Measurements from ENCODE around the gene ST6GALNAC4. TPM values are rescaled to one million over a fixed set of nuclear protein-coding genes. Genes with fewer than 3 reads are reported as not detected.

ST6GALNAC4 gene
- total RNA-seq, 1 experiment from 2014 or later: 25.7 TPM

DNA sequence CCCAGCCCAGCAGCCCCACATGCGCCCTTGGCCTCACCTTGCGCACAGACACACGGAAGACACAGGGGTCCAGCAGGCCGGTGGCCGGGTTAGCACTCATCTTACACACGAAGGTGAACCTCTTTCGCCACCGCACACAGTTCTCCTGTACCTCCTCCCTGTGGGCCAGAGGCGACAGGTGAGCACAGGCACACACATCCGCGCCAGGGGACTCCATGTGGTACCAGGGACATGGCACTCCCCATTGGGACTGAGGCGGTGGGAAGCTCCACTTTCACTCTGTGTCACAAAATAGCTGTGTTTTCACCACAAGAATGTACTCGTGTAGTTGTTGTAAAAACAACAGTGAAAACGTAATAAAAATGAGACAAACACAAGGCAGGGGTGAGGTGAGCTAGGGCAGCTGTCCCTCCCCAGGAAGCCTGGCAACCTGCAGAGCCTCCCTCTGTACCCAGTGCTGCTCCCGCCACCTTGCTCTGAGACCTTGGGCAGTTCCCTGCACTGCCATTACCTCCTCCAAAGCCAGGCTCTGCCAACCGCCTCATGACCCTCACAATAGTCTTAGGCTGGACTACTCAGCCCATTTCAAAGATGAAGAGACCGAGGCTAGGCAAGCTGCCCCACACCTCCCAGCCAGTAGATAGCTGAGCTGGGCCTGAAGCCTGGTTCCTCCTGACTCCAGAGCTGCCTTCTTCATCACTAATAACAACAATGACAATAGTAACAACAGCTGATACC, 37.1 kb upstream of the ST6GALNAC4 start (continued):
- TF ChIP-seq, protein P1, sequence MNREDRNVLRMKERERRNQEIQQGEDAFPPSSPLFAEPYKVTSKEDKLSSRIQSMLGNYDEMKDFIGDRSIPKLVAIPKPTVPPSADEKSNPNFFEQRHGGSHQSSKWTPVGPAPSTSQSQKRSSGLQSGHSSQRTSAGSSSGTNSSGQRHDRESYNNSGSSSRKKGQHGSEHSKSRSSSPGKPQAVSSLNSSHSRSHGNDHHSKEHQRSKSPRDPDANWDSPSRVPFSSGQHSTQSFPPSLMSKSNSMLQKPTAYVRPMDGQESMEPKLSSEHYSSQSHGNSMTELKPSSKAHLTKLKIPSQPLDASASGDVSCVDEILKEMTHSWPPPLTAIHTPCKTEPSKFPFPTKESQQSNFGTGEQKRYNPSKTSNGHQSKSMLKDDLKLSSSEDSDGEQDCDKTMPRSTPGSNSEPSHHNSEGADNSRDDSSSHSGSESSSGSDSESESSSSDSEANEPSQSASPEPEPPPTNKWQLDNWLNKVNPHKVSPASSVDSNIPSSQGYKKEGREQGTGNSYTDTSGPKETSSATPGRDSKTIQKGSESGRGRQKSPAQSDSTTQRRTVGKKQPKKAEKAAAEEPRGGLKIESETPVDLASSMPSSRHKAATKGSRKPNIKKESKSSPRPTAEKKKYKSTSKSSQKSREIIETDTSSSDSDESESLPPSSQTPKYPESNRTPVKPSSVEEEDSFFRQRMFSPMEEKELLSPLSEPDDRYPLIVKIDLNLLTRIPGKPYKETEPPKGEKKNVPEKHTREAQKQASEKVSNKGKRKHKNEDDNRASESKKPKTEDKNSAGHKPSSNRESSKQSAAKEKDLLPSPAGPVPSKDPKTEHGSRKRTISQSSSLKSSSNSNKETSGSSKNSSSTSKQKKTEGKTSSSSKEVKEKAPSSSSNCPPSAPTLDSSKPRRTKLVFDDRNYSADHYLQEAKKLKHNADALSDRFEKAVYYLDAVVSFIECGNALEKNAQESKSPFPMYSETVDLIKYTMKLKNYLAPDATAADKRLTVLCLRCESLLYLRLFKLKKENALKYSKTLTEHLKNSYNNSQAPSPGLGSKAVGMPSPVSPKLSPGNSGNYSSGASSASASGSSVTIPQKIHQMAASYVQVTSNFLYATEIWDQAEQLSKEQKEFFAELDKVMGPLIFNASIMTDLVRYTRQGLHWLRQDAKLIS (CRISPR knock-in tag; IDR thresholded peaks at IDR 0.05; ENCODE audit: borderline replicate concordance): no peak
- TF ChIP-seq ZNF671 (CRISPR knock-in tag; IDR thresholded peaks at IDR 0.05): no peak
- TF ChIP-seq ZNF423 (CRISPR knock-in tag; IDR thresholded peaks at IDR 0.05): no peak
- TF ChIP-seq OVOL2 (CRISPR knock-in tag; IDR thresholded peaks at IDR 0.05; ENCODE audit: borderline replicate concordance): no peak
- TF ChIP-seq PRRX2 (CRISPR knock-in tag; IDR thresholded peaks at IDR 0.05): no peak
- no peak for TF ChIP-seq CTCF (IDR thresholded peaks at IDR 0.05)

GRCh38 chr9:127953154-127953553, 36.3 kb upstream of the ST6GALNAC4 start:
- ATAC-seq (no peak), DNase-seq (ENCODE audit: low spot score) (no peak)
- H3K27ac Mint-ChIP-seq: no peak overlapping the region
- no peaks in the 10 kb centered on the region for H3K27me3 Mint-ChIP-seq (ENCODE audit: low read depth)
- H3K9me3 Mint-ChIP-seq: no peaks in the 10 kb centered on the region
- H3K4me3 Mint-ChIP-seq: no peak overlapping the region
- CTCF ChIA-PET: interaction anchor here (1.2 to 5.5 kb wide), 8 partner anchors 10 to 172 kb away, joined by 3 to 121 read pairs (median 16); partner anchors contain the start of gene NAIF1
- peaks cover 10% of the 10 kb centered on the region for H3K4me1 Mint-ChIP-seq
- H3K36me3 Mint-ChIP-seq: no peaks in the 10 kb centered on the region
- POLR2A ChIA-PET: no interaction called here
- TF ChIP-seq, protein P2, sequence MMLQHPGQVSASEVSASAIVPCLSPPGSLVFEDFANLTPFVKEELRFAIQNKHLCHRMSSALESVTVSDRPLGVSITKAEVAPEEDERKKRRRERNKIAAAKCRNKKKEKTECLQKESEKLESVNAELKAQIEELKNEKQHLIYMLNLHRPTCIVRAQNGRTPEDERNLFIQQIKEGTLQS (CRISPR knock-in tag; conservative IDR thresholded peaks at IDR 0.05): no peak
- no peak for TF ChIP-seq SMAD3 (CRISPR knock-in tag; IDR thresholded peaks at IDR 0.05; ENCODE audit: borderline replicate concordance)

DNA sequence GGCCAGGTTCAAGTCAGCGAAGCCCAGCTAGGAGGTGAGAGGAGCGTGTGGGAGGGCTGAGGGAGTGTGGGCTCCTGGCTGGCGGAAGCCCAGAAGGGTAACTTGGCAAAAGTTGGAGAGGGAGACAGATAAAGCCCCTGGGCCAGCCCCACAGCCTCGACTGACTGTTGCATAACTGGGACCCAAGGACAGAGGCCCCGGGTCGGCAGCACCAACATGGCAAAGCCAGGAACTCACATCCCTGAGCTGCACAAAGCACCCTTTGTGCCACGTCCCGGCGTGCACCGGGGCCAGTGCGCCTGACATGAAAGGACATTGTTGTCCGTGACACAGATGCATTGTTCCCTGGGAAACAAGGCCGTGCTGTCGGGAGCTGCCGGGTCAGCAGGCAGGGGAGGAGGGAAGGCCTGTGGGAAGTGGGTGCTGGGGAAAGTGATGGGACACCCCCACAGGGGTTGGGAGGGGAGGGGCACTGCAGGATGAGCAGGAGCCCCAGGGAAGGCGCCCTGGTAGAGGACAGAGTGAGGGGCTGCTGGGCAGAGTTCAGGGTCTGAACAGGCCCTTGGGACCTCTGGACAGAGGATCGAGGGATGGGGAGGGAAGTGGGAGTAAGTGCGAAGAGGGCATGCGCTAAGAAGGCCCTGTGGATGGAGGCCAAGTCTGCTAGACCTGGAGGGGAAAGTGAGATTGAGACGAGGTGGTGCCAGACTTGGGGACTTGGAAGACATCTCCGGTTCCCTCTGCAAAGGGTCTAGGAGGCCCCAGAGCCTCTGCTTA, 33.9 kb upstream of the ST6GALNAC4 start:
- no peaks in the 10 kb centered on the region for H3K27me3 Mint-ChIP-seq (ENCODE audit: low read depth)
- no peaks in the 10 kb centered on the region for H3K9me3 Mint-ChIP-seq
- peaks cover 5% of the 10 kb centered on the region for H3K4me1 Mint-ChIP-seq
- ATAC-seq: no peak
- CTCF ChIA-PET: interaction anchor here (1.0 to 1.8 kb wide), 3 partner anchors 10 to 167 kb away, joined by 4 to 5 read pairs (median 5); no protein-coding TSS in a partner anchor
- POLR2A ChIA-PET: interaction anchor here (0.7 kb wide), 1 partner anchor 415 kb away, joined by 5 read pairs; no protein-coding TSS in a partner anchor
- peak; percentile 48 for TF ChIP-seq GABPB1 (CRISPR knock-in tag; IDR thresholded peaks at IDR 0.05)
- TF ChIP-seq, protein P3, sequence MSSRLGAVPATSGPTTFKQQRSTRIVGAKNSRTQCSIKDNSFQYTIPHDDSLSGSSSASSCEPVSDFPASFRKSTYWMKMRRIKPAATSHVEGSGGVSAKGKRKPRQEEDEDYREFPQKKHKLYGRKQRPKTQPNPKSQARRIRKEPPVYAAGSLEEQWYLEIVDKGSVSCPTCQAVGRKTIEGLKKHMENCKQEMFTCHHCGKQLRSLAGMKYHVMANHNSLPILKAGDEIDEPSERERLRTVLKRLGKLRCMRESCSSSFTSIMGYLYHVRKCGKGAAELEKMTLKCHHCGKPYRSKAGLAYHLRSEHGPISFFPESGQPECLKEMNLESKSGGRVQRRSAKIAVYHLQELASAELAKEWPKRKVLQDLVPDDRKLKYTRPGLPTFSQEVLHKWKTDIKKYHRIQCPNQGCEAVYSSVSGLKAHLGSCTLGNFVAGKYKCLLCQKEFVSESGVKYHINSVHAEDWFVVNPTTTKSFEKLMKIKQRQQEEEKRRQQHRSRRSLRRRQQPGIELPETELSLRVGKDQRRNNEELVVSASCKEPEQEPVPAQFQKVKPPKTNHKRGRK (CRISPR knock-in tag; IDR thresholded peaks at IDR 0.05; ENCODE audit: borderline replicate concordance): no peak
- peak overlapping the region; percentile 87 for H3K27ac Mint-ChIP-seq
- no peak overlapping the region for H3K4me3 Mint-ChIP-seq
- no peak for DNase-seq (ENCODE audit: low spot score)
- no peaks in the 10 kb centered on the region for H3K36me3 Mint-ChIP-seq

Measured in WTC11 (cell line).